ENCODE data around the gene MC2R.

DNA sequence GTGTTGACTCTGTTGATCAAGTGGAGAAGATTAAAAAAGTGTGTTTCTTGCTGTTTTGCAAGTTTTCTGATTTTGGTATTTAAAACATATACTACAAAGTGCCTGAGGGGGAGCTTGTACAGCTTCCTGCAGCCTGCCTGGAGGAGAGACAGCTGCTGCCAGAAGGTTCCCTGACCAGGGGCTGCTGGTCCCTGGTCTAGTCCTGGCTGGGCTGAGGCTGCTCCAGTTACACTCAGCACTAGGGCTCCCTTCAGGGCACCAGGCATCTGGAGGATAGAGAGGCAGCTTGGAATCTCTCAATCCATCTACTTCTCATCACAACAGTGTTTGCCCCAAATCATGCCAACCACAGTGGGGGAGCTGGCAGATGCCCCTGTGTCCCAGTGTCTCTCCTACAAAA is 4.8 kb downstream of the MC2R start:
- TF ChIP-seq, protein P1, sequence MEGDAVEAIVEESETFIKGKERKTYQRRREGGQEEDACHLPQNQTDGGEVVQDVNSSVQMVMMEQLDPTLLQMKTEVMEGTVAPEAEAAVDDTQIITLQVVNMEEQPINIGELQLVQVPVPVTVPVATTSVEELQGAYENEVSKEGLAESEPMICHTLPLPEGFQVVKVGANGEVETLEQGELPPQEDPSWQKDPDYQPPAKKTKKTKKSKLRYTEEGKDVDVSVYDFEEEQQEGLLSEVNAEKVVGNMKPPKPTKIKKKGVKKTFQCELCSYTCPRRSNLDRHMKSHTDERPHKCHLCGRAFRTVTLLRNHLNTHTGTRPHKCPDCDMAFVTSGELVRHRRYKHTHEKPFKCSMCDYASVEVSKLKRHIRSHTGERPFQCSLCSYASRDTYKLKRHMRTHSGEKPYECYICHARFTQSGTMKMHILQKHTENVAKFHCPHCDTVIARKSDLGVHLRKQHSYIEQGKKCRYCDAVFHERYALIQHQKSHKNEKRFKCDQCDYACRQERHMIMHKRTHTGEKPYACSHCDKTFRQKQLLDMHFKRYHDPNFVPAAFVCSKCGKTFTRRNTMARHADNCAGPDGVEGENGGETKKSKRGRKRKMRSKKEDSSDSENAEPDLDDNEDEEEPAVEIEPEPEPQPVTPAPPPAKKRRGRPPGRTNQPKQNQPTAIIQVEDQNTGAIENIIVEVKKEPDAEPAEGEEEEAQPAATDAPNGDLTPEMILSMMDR (conservative IDR thresholded peaks at IDR 0.05 in 1 of 2, IDR thresholded peaks at IDR 0.05 in 1 of 2; ENCODE audit: extremely low read depth in 1 of 2, insufficient read depth in 1 of 2, low read depth in 1 of 2, low read length in 2 of 2), result no peak
- TF ChIP-seq EZH2 (IDR thresholded peaks at IDR 0.05; ENCODE audit: borderline replicate concordance, low read length), result no peak
